GM12892 (cell line): ENCODE results near the gene C1orf50.

Experiments
- POLR2A ChIP-seq: IDR thresholded peaks from 2 replicates; pipeline ENCODE4 v1.6.1; 2011; ENCODE audit warnings: low read depth, low read length, control low read depth
- POLR2AphosphoS5 ChIP-seq: IDR thresholded peaks from 2 replicates; pipeline ENCODE4 v1.6.1; 2011; ENCODE audit warnings: low read depth, low read length, control low read depth
- TAF1 ChIP-seq: IDR thresholded peaks from 2 replicates; pipeline ENCODE4 v1.6.1; 2011; ENCODE audit warnings: low read depth, mild to moderate bottlenecking, control low read depth, low read length, borderline replicate concordance

- no peak for TF ChIP-seq POLR2A
- no peak for TF ChIP-seq TAF1
- no peak for TF ChIP-seq POLR2AphosphoS5
Observed at GRCh38 chr1:42736152-42736551, 30.9 kb upstream of the C1orf50 start.
